Colonic mucosa (tissue), 4 donors: ENCODE results near the gene NPAS3. TPM values are rescaled to one million over a fixed set of nuclear protein-coding genes. Genes with fewer than 3 reads are reported as not detected.

ENCODE experiments used
- DNase-seq: peaks from one replicate; pipeline ENCODE4 v3.0.0-alpha.2; 2020
- H3K27ac ChIP-seq: fragments of 200-600 bp; one replicate; pipeline ENCODE4 v1.8.0; 2021
- H3K27me3 ChIP-seq: fragments of 200-600 bp; one replicate; pipeline ENCODE4 v1.8.0; 2021
- H3K36me3 ChIP-seq: fragments of 200-600 bp; one replicate; pipeline ENCODE4 v1.8.0; 2021
- H3K4me1 ChIP-seq: fragments of 200-600 bp; one replicate; pipeline ENCODE4 v1.8.0; 2021; ENCODE audit warnings: mild to moderate bottlenecking
- H3K4me3 ChIP-seq: fragments of 200-600 bp; one replicate; pipeline ENCODE4 v1.8.0; 2021
- H3K9ac ChIP-seq, 2 donors: one replicate each; pipeline ENCODE4 v1.7.0; 2013; ENCODE audit warnings: control low read depth in 2 of 2, low read depth in 2 of 2, low read length in 2 of 2
- H3K9me3 ChIP-seq: fragments of 200-600 bp; one replicate; pipeline ENCODE4 v1.8.0; 2021
- CTCF ChIP-seq: fragments of 200-600 bp; IDR thresholded peaks from one replicate; pipeline ENCODE4 v1.8.0; 2022; ENCODE audit warnings: antibody characterized with exemption, mild to moderate bottlenecking
- intact Hi-C: fragments of 100-400 bp; cut with DNase I; formaldehyde crosslinking; loops from one replicate; pipeline ENCODE4 v1.14.1; 2022
- total RNA-seq, 2 donors: library from RNA; stranded (reverse); fragmentation: NEBNext Ultra II Directional in 1 of 2; extraction: Animal tissue kit (Norgen Biotek cat#: 25700) in 1 of 2; gene quantifications; one replicate each; pipeline ENCODE4 v1.2.1, GENCODE V29; 2021
- donor health status: healthy.
- donor health status: DM: no; HTN: no; CAD: no.
- donor health status: DM: no; HTN: no; CAD: no.

NPAS3 gene
- total RNA-seq, 2 donors from 2014 or later, result 0.79 to 1.6 TPM

GRCh38 chr14:33762161-33762851 lies 823.6 kb downstream of the NPAS3 start:
- TF ChIP-seq CTCF, result no peak
- H3K27ac ChIP-seq, result no peak overlapping the region
- H3K36me3 ChIP-seq, result no peaks in the 10 kb centered on the region
- H3K9me3 ChIP-seq, result no peaks in the 10 kb centered on the region
- H3K27me3 ChIP-seq, result no peaks in the 10 kb centered on the region
- H3K9ac ChIP-seq, result no peak overlapping the region
- no peak for DNase-seq
- intact Hi-C loops, result no loop called here
- no peak overlapping the region for H3K4me3 ChIP-seq
- H3K4me1 ChIP-seq, result no peaks in the 10 kb centered on the region

GRCh38 chr14:33764876-33765650 lies 826.4 kb downstream of the NPAS3 start:
- H3K4me1 ChIP-seq, result no peaks in the 10 kb centered on the region
- H3K27ac ChIP-seq, result no peak overlapping the region
- H3K9me3 ChIP-seq, result no peaks in the 10 kb centered on the region
- no peak for TF ChIP-seq CTCF
- no peak for DNase-seq
- H3K36me3 ChIP-seq, result no peaks in the 10 kb centered on the region
- no peak overlapping the region for H3K4me3 ChIP-seq
- no peaks in the 10 kb centered on the region for H3K27me3 ChIP-seq
- intact Hi-C loops, result no loop called here
- no peak overlapping the region for H3K9ac ChIP-seq

- H3K4me1 ChIP-seq, result no peaks in the 10 kb centered on the region
- no peak overlapping the region for H3K4me3 ChIP-seq
- intact Hi-C loops, result no loop called here
- DNase-seq, result no peak
- no peaks in the 10 kb centered on the region for H3K36me3 ChIP-seq
- no peaks in the 10 kb centered on the region for H3K27me3 ChIP-seq
- H3K9ac ChIP-seq, result no peak overlapping the region
- H3K9me3 ChIP-seq, result no peaks in the 10 kb centered on the region
- no peak overlapping the region for H3K27ac ChIP-seq
- TF ChIP-seq CTCF, result no peak
Measured at GRCh38 chr14:33767586-33768457, 829.1 kb downstream of the NPAS3 start.

GRCh38 chr14:33768458-33768830 lies 829.8 kb downstream of the NPAS3 start:
- no peaks in the 10 kb centered on the region for H3K4me1 ChIP-seq
- intact Hi-C loops, result no loop called here
- H3K27me3 ChIP-seq, result no peaks in the 10 kb centered on the region
- DNase-seq, result no peak
- no peak overlapping the region for H3K27ac ChIP-seq
- no peaks in the 10 kb centered on the region for H3K9me3 ChIP-seq
- no peaks in the 10 kb centered on the region for H3K36me3 ChIP-seq
- no peak for TF ChIP-seq CTCF
- H3K9ac ChIP-seq, result no peak overlapping the region
- no peak overlapping the region for H3K4me3 ChIP-seq

- Histone ChIP-seq H3K27ac (no peak overlapping the region), H3K9me3 (no peaks in the 10 kb centered on the region), H3K9ac (no peak overlapping the region), H3K36me3 (no peaks in the 10 kb centered on the region), H3K4me3 (no peak overlapping the region), H3K27me3 (no peaks in the 10 kb centered on the region), H3K4me1 (no peaks in the 10 kb centered on the region)
- intact Hi-C loops, result no loop called here
- TF ChIP-seq CTCF, result no peak
- DNase-seq, result no peak
Measured at GRCh38 chr14:33773205-33774030, 834.7 kb downstream of the NPAS3 start.
